Kidney (tissue), 22 donors: ENCODE measurements around the gene ALKBH8. TPM values are rescaled to one million over a fixed set of nuclear protein-coding genes. Genes with fewer than 3 reads are reported as not detected.

Experiments used
- DNase-seq, 5 donors: peaks; one replicate each; pipeline ENCODE4 v3.0.0-alpha.2; 2013 to 2020
- FAIRE-seq: peaks from 2 replicates; lab custom pipeline; 2012; peaks lifted over from hg19 to GRCh38; lab: Jason Lieb, UNC
- H3K27ac ChIP-seq, 2 donors: one replicate each; pipeline ENCODE4 v1.7.0; 2013; ENCODE audit warnings: low read depth in 2 of 2, low read length in 2 of 2, inconsistent platforms in 1 of 2
- H3K27me3 ChIP-seq: one replicate; pipeline ENCODE4 v1.7.1; 2013; ENCODE audit warnings: low read length, inconsistent platforms; ENCODE audit not compliant: control insufficient read depth, insufficient read depth
- H3K36me3 ChIP-seq, 3 donors: one replicate each; pipeline versions ENCODE4 v1.7.0 to v1.7.1; 2013; ENCODE audit warnings: low read length in 3 of 3, control low read depth in 1 of 3, inconsistent platforms in 1 of 3; ENCODE audit not compliant: insufficient read depth in 3 of 3, control insufficient read depth in 2 of 3
- H3K4me1 ChIP-seq, 3 donors: one replicate each; pipeline versions ENCODE4 v1.7.0 to v1.7.1; 2013; ENCODE audit warnings: low read length in 3 of 3, inconsistent platforms in 1 of 3, low read depth in 1 of 3; ENCODE audit not compliant: control insufficient read depth in 2 of 3, insufficient read depth in 2 of 3
- H3K4me3 ChIP-seq, 3 donors: one replicate each; pipeline versions ENCODE4 v1.7.0 to v1.8.1; 2013; ENCODE audit warnings: low read length in 3 of 3, control low read depth in 1 of 3, inconsistent platforms in 1 of 3
- H3K9ac ChIP-seq, 3 donors: one replicate each; pipeline versions ENCODE4 v1.7.0 to v1.7.1; 2013; ENCODE audit warnings: low read length in 3 of 3, control low read depth in 1 of 3, inconsistent platforms in 1 of 3
- H3K9me3 ChIP-seq, 3 donors: one replicate each; pipeline versions ENCODE4 v1.7.0 to v1.7.1; 2013; ENCODE audit warnings: low read length in 3 of 3, control low read depth in 1 of 3, inconsistent platforms in 1 of 3; ENCODE audit not compliant: control insufficient read depth in 2 of 3, insufficient read depth in 1 of 3
- CTCF ChIP-seq: IDR thresholded peaks from 3 replicates; pipeline ENCODE4 v1.5.1; 2012; ENCODE audit warnings: mild to moderate bottlenecking, moderate library complexity, borderline replicate concordance; ENCODE audit not compliant: insufficient read depth; ENCODE audit errors: extremely low read depth
- intact Hi-C: fragments of 100-400 bp; cut with DNase I; formaldehyde crosslinking; loops from one replicate; pipeline ENCODE4 v1.11.1; 2022
- long read RNA-seq, 10 donors: library from polyadenylated mRNA in 1 of 10; unstranded in 1 of 10; transcript quantifications; one replicate each; pipeline ENCODE4 v2.0.0 and lab custom pipeline, GENCODE V29; 2021 to 2026
- polyA plus RNA-seq: library from polyadenylated mRNA; stranded (reverse); fragments of 350-450 nt; fragmentation: Illumina TruSeq; extraction: RNeasy Lipid Tissue Mini Kit (QIAGEN cat#74804); gene quantifications from one replicate; pipeline ENCODE4 v1.2.3, GENCODE V29; 2014; ENCODE audit warnings: low read depth, low replicate concordance; ENCODE audit not compliant: insufficient read depth
- total RNA-seq: library from RNA; stranded (reverse); fragmentation: NEBNext Ultra II Directional; extraction: Animal tissue kit (Norgen Biotek cat#: 25700); gene quantifications from one replicate; pipeline ENCODE4 v1.2.1, GENCODE V29; 2021
- donor health status: control.
- donor health status: control.
- donor health status: control.
- donor health status: control.
- donor health status: control.
- donor health status: DM: yes; HTN: yes; CAD: no.
- donor health status: Normal renal cell carcinoma (clear cell type).

Gene ALKBH8
- total RNA-seq = 9.4 TPM
- polyA plus RNA-seq = 3.8 TPM
- long read RNA-seq, donor 1 = 0 reads
- long read RNA-seq, donor 2, full-length matches to known transcripts = 2 of 2 reads
- long read RNA-seq, donor 2, partial matches to known transcripts = 0 of 2 reads
- long read RNA-seq, donor 2, other reads (novel, unspliced or antisense) = 0 of 2 reads
- long read RNA-seq, donor 3, full-length matches to known transcripts = 4 of 4 reads
- long read RNA-seq, donor 3, partial matches to known transcripts = 0 of 4 reads
- long read RNA-seq, donor 3, other reads (novel, unspliced or antisense) = 0 of 4 reads
- long read RNA-seq, donor 4, full-length matches to known transcripts = 2 of 2 reads
- long read RNA-seq, donor 4, partial matches to known transcripts = 0 of 2 reads
- long read RNA-seq, donor 4, other reads (novel, unspliced or antisense) = 0 of 2 reads
- long read RNA-seq, donor 5 = 0 reads
- long read RNA-seq, donor 6, full-length matches to known transcripts = 1 of 1 reads
- long read RNA-seq, donor 6, partial matches to known transcripts = 0 of 1 reads
- long read RNA-seq, donor 6, other reads (novel, unspliced or antisense) = 0 of 1 reads
- long read RNA-seq, donor 7, full-length matches to known transcripts = 2 of 3 reads
- long read RNA-seq, donor 7, partial matches to known transcripts = 1 of 3 reads
- long read RNA-seq, donor 7, other reads (novel, unspliced or antisense) = 0 of 3 reads
- long read RNA-seq, donor 8 = 0 reads
- long read RNA-seq, donor 9, full-length matches to known transcripts = 3 of 3 reads
- long read RNA-seq, donor 9, partial matches to known transcripts = 0 of 3 reads
- long read RNA-seq, donor 9, other reads (novel, unspliced or antisense) = 0 of 3 reads
- long read RNA-seq, donor 10 = 0 reads

GRCh38 chr11:107565219-107565937 is at the start of gene ALKBH8:
Gene ALKBH8, minus strand, starts transcription at chr11:107565735. Its CDS starts 4,842 bp downstream, at chr11:107560893.
- FAIRE-seq = no peak

GRCh38 chr11:107612445-107612844 is 46.9 kb upstream of the ALKBH8 start:
- Histone ChIP-seq H3K27me3 (no peaks in the 10 kb centered on the region), H3K4me3 (no peak overlapping the region), H3K4me1 (no peaks in the 10 kb centered on the region), H3K27ac (no peak overlapping the region), H3K36me3 (no peaks in the 10 kb centered on the region), H3K9ac (no peak overlapping the region), H3K9me3 (no peaks in the 10 kb centered on the region)
- no peak for TF ChIP-seq CTCF
- intact Hi-C loops = no loop called here
- FAIRE-seq = no peak
- no peak for DNase-seq

More at GRCh38 chr11:107565219-107565937, at the start of gene ALKBH8:
- Histone ChIP-seq H3K9ac (peak within 1 kb of the TSS; percentile 59 to 87 (median 77)), H3K27ac (peak within 1 kb of the TSS; percentile 5 to 34), H3K36me3 (no peaks in the 10 kb centered on the region), H3K9me3 (no peaks in the 10 kb centered on the region), H3K4me1 (peaks cover 0 to 8% (median 7%) of the 10 kb centered on the region in 3 donors), H3K4me3 (peak within 1 kb of the TSS; percentile 85 to 95 (median 93)), H3K27me3 (no peaks in the 10 kb centered on the region)
- peak; percentile 79 to 89 (median 87) for DNase-seq
- intact Hi-C loops = no loop called here
- no peak for TF ChIP-seq CTCF

- intact Hi-C loops = no loop called here
- no peaks in the 10 kb centered on the region for H3K9me3 ChIP-seq
- no peak for DNase-seq
- no peaks in the 10 kb centered on the region for H3K4me1 ChIP-seq
- no peak overlapping the region for H3K9ac ChIP-seq
- no peak for TF ChIP-seq CTCF
- H3K4me3 ChIP-seq = no peak overlapping the region
- H3K27me3 ChIP-seq = no peaks in the 10 kb centered on the region
- H3K36me3 ChIP-seq = no peaks in the 10 kb centered on the region
- H3K27ac ChIP-seq = no peak overlapping the region
- no peak for FAIRE-seq
Observed at GRCh38 chr11:107609400-107610218, 44.1 kb upstream of the ALKBH8 start.
